Measurements from ENCODE around the gene SPEG. TPM values are rescaled to one million over a fixed set of nuclear protein-coding genes. Genes with fewer than 3 reads are reported as not detected.

The SPEG gene
- total and polyA plus RNA-seq, 2 donors (not counting 3 experiments of a cell fraction or from before 2014, with no cell fraction given), result 0.84 to 3.5 TPM

DNA sequence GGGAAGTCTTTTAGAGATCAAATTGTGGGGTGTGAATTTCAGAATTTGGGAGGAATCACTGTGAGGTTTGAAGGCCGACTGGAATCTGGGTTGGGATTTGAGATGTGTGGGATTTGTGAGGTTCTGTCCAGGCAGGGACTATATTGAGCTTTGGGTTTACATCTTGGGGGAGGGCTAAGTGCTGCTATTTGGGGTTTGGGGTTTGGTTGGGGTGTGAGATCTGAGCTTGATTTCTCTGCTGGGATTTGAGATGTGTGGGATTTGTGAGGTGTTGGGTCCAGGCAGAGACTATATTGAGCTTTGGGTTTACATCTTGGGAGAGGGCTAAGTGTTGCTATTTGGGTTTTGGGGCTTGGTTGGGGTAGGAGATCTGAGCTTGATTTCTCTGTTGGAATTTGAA is 64.9 kb downstream of the SPEG start:
- DNase-seq (ENCODE audit: low read depth, low spot score) (no peak), FAIRE-seq (peak; percentile 12)
- Histone ChIP-seq H3K4me1 (ENCODE audit: control insufficient read depth, extremely low read depth, insufficient read depth, low read length) (peaks cover 12% of the 10 kb centered on the region), H3K27me3 (ENCODE audit: control insufficient read depth in 2 of 2, insufficient read depth in 2 of 2, low read length in 2 of 2) (peaks cover 24 to 29% of the 10 kb centered on the region in 2 experiments), H3K27ac (ENCODE audit: insufficient read depth, low read depth, low read length) (no peak overlapping the region), H3K4me3 (replicated peaks in 1 of 3; ENCODE audit: insufficient read depth in 1 of 3, low read depth in 1 of 3, low read length in 3 of 3) (peak overlapping the region in 2 of 3 experiments; percentile 76 to 87), H3K79me2 (ENCODE audit: control insufficient read depth, insufficient read depth, low read length) (no peaks in the 10 kb centered on the region), H3K9ac (replicated peaks; ENCODE audit: extremely low read depth, insufficient read depth, low read length) (peak overlapping the region; percentile 97), H4K20me1 (replicated peaks; ENCODE audit: control insufficient read depth, extremely low read depth, insufficient read depth, low read length) (no peaks in the 10 kb centered on the region), H3K9me1 (replicated peaks; ENCODE audit: control insufficient read depth, extremely low read depth, insufficient read depth, low read length) (no peaks in the 10 kb centered on the region), H2AFZ (ENCODE audit: low read depth, low read length) (no peak overlapping the region), H3K4me2 (ENCODE audit: insufficient read depth, low read length) (peak overlapping the region; percentile 82), H3K9me3 (replicated peaks; ENCODE audit: control insufficient read depth, insufficient read depth, low read length) (no peaks in the 10 kb centered on the region), H3K36me3 (ENCODE audit: control insufficient read depth in 2 of 2, extremely low read depth in 1 of 2, insufficient read depth in 2 of 2, low read length in 2 of 2) (peaks cover 0 to 13% of the 10 kb centered on the region in 2 experiments)
- intact Hi-C loops (cut with micrococcal nuclease) (no loop called here), dilution Hi-C loops (cut with MboI; ENCODE audit: extremely low pct_ligation_motif_present, low sequenced_read_pairs) (no loop called here)
- TF ChIP-seq EZH2 (IDR thresholded peaks at IDR 0.05; ENCODE audit: borderline replicate concordance, low read depth, low read length, severe bottlenecking), result no peak
- no peak for TF ChIP-seq FOS (IDR thresholded peaks at IDR 0.05; ENCODE audit: borderline replicate concordance, insufficient read depth, low read length)
- TF ChIP-seq, protein P1, sequence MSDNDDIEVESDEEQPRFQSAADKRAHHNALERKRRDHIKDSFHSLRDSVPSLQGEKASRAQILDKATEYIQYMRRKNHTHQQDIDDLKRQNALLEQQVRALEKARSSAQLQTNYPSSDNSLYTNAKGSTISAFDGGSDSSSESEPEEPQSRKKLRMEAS (IDR thresholded peaks at IDR 0.05; ENCODE audit: insufficient read depth, insufficient read length), result no peak
- no peak for TF ChIP-seq MYC (IDR thresholded peaks at IDR 0.05; ENCODE audit: low read depth, low read length)
- no peak for TF ChIP-seq GATA2 (IDR thresholded peaks at IDR 0.05; ENCODE audit: insufficient read depth, insufficient read length, low read depth, low read length)
- no peak for TF ChIP-seq JUN (IDR thresholded peaks at IDR 0.05; ENCODE audit: borderline replicate concordance, insufficient read depth, insufficient read length, low read depth)
- TF ChIP-seq POLR2A (IDR thresholded peaks at IDR 0.05; ENCODE audit: low read depth, low read length), result no peak
- TF ChIP-seq, protein P2, sequence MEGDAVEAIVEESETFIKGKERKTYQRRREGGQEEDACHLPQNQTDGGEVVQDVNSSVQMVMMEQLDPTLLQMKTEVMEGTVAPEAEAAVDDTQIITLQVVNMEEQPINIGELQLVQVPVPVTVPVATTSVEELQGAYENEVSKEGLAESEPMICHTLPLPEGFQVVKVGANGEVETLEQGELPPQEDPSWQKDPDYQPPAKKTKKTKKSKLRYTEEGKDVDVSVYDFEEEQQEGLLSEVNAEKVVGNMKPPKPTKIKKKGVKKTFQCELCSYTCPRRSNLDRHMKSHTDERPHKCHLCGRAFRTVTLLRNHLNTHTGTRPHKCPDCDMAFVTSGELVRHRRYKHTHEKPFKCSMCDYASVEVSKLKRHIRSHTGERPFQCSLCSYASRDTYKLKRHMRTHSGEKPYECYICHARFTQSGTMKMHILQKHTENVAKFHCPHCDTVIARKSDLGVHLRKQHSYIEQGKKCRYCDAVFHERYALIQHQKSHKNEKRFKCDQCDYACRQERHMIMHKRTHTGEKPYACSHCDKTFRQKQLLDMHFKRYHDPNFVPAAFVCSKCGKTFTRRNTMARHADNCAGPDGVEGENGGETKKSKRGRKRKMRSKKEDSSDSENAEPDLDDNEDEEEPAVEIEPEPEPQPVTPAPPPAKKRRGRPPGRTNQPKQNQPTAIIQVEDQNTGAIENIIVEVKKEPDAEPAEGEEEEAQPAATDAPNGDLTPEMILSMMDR (IDR thresholded peaks at IDR 0.05; ENCODE audit: extremely low read depth in 1 of 2, insufficient read depth in 1 of 2, low read depth in 1 of 2, low read length in 2 of 2), result no peak
- no peak for TF ChIP-seq POLR2AphosphoS5 (IDR thresholded peaks at IDR 0.05; ENCODE audit: insufficient read depth, low read depth, low read length)
- no TSS peak for BruUV-seq (replicated peaks)
- ChIA-PET POLR2A (interaction anchor here (2.6 kb wide), 1 partner anchor 10 kb away, joined by 20 read pairs; no protein-coding TSS in a partner anchor), CTCF (interaction anchor here (1.7 to 19.9 kb wide), 4 partner anchors 9 to 111 kb away, joined by 6 to 731 read pairs (median 82); partner anchors contain the start of genes CHPF, DNPEP and TMEM198)
